CD4-positive, alpha-beta memory T cell (primary cell): ENCODE measurements around the gene CCDC197. TPM values are rescaled to one million over a fixed set of nuclear protein-coding genes. Genes with fewer than 3 reads are reported as not detected.

Source experiments
- CTCF ChIA-PET: fragments of 350-600 bp; sonication (Branson Sonifier 250); formaldehyde crosslinking; loops from one replicate; lab custom pipeline; 2021; ENCODE audit warnings: inconsistent platforms; ENCODE audit not compliant: partially characterized antibody; lab: Charles Lee
- POLR2A ChIA-PET: fragments of 350-600 bp; sonication (Branson Sonifier 250); formaldehyde crosslinking; loops from one replicate; lab custom pipeline; 2021; ENCODE audit not compliant: partially characterized antibody; lab: Charles Lee
- DNase-seq, 5 donors: peaks; one replicate each; pipeline versions ENCODE4 v3.0.0 to v3.0.0-alpha.2; 2020 to 2022; ENCODE audit warnings: mixed read lengths in 1 of 5
- H3K27ac ChIP-seq: one replicate; pipeline ENCODE4 v1.7.0; 2013; ENCODE audit warnings: low read depth, low read length
- H3K27me3 ChIP-seq: 2 replicates; pipeline ENCODE4 v1.7.0; 2013; ENCODE audit warnings: mild to moderate bottlenecking, low read length, moderate library complexity; ENCODE audit not compliant: insufficient read depth
- H3K36me3 ChIP-seq: 2 replicates; pipeline ENCODE4 v1.7.0; 2013; ENCODE audit warnings: mild to moderate bottlenecking, low read length, moderate library complexity; ENCODE audit not compliant: insufficient read depth
- H3K4me1 ChIP-seq: 2 replicates; pipeline ENCODE4 v1.7.0; 2013; ENCODE audit warnings: mild to moderate bottlenecking, low read length, moderate library complexity; ENCODE audit not compliant: insufficient read depth
- H3K4me3 ChIP-seq, 2 donors: one replicate each; pipeline ENCODE4 v1.7.0; 2013; ENCODE audit warnings: low read length in 2 of 2, mild to moderate bottlenecking in 1 of 2
- H3K9me3 ChIP-seq, 2 donors: one replicate each; pipeline ENCODE4 v1.7.0; 2013; ENCODE audit warnings: low read length in 2 of 2, control low read depth in 1 of 2; ENCODE audit not compliant: control insufficient read depth in 1 of 2
- H3K27ac Mint-ChIP-seq, 7 donors: one replicate each; pipeline ENCODE4 v1.8.0; 2020 to 2021; ENCODE audit warnings: mixed read lengths in 7 of 7, mild to moderate bottlenecking in 6 of 7, inconsistent platforms in 3 of 7, moderate library complexity in 3 of 7
- H3K27me3 Mint-ChIP-seq, 2 donors: one replicate each; pipeline ENCODE4 v1.8.0; 2020 to 2021; ENCODE audit warnings: mixed read lengths in 2 of 2
- H3K36me3 Mint-ChIP-seq, 2 donors: one replicate each; pipeline ENCODE4 v1.8.0; 2020 to 2021; ENCODE audit warnings: mixed read lengths in 2 of 2, inconsistent platforms in 1 of 2, mild to moderate bottlenecking in 1 of 2
- H3K4me1 Mint-ChIP-seq, 4 donors: one replicate each; pipeline ENCODE4 v1.8.0; 2020 to 2021; ENCODE audit warnings: mixed read lengths in 4 of 4, mild to moderate bottlenecking in 1 of 4
- H3K4me3 Mint-ChIP-seq, 8 donors: one replicate each; pipeline ENCODE4 v1.8.0; 2020 to 2021; ENCODE audit warnings: mixed read lengths in 8 of 8, mild to moderate bottlenecking in 7 of 8, moderate library complexity in 6 of 8, inconsistent platforms in 3 of 8
- H3K9me3 Mint-ChIP-seq, 8 donors: one replicate each; pipeline ENCODE4 v1.8.0; 2020 to 2021; ENCODE audit warnings: mixed read lengths in 8 of 8, mild to moderate bottlenecking in 5 of 8, inconsistent platforms in 3 of 8, moderate library complexity in 1 of 8
- intact Hi-C: fragments of 100-400 bp; cut with micrococcal nuclease; formaldehyde crosslinking; loops from one replicate; pipeline ENCODE4 v1.15.1; 2023
- polyA plus RNA-seq, 2 donors: library from polyadenylated mRNA; unstranded; fragments of 300-500 nt; fragmentation: Illumina TruSeq; gene quantifications; one replicate each; pipeline ENCODE4 v1.2.3, GENCODE V29; 2021
- total RNA-seq, 2 experiments: library from RNA; stranded (reverse); gene quantifications; one replicate each; pipeline ENCODE4 v1.2.3, GENCODE V29; 2021

Gene CCDC197
- total and polyA plus RNA-seq, 4 experiments from 2014 or later: not detected

DNA sequence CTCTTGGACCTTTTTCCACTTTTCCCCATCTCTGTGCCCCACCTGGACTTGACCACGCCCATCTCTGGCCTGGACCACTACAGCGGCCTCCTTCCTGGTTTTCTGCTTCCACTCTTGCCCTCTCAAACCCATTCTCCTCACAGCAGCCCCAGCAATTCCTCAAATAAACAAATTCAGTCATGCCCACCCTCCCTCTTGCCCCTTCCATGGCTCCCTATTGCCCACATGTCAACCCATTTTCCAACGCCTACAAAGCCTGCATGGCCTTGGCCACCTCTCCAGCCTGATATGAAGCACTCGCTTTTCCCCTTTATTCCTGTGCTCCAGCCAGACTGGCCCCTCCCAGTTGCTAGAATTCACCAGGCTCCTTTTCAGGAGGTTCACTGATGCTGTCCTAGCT is 23.2 kb downstream of the CCDC197 start:
- Histone ChIP-seq H3K27me3 (no peaks in the 10 kb centered on the region), H3K9me3 (no peaks in the 10 kb centered on the region), H3K4me3 (no peak overlapping the region), H3K36me3 (no peaks in the 10 kb centered on the region), H3K4me1 (peaks cover 22% of the 10 kb centered on the region), H3K27ac (no peak overlapping the region)
- POLR2A ChIA-PET: interaction anchor here (1.3 to 2.0 kb wide), 2 partner anchors 9 kb away, joined by 4 to 6 read pairs; no protein-coding TSS in a partner anchor
- CTCF ChIA-PET: interaction anchor here (1.0 to 7.1 kb wide), 5 partner anchors 10 to 161 kb away, joined by 3 to 48 read pairs (median 6); no protein-coding TSS in a partner anchor
- Mint-ChIP-seq H3K27ac (no peak overlapping the region), H3K36me3 (no peaks in the 10 kb centered on the region), H3K4me3 (no peak overlapping the region), H3K27me3 (no peaks in the 10 kb centered on the region), H3K4me1 (peaks cover 15 to 35% (median 22%) of the 10 kb centered on the region in 4 donors), H3K9me3 (no peaks in the 10 kb centered on the region)
- intact Hi-C loops: no loop called here
- DNase-seq: no peak

DNA sequence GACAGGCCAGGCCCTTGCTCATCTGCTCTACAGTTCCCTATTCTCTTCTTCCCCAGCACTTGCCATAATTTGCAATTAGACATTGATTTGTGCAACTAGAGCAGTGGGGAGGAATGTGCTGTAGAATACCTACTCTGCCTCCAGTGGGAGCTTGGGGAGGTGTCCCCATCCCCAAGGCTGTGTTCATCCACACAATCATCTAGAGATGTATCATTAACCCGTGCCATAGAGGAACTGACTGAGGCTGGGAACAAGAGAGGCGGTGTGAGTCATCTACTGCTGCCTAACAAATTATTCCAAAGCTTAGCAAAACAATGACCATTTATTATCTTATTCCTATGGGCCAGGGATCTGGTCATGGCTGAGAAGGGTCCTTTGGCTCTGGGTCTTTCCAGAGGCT is 23.9 kb downstream of the CCDC197 start:
- H3K4me3 Mint-ChIP-seq: no peak overlapping the region
- Histone ChIP-seq H3K36me3 (no peaks in the 10 kb centered on the region), H3K27me3 (no peaks in the 10 kb centered on the region), H3K9me3 (no peaks in the 10 kb centered on the region), H3K27ac (no peak overlapping the region), H3K4me1 (peaks cover 27% of the 10 kb centered on the region), H3K4me3 (no peak overlapping the region)
- intact Hi-C loops: no loop called here
- H3K9me3 Mint-ChIP-seq: no peaks in the 10 kb centered on the region
- H3K4me1 Mint-ChIP-seq: peaks cover 19 to 39% (median 25%) of the 10 kb centered on the region in 4 donors
- no peaks in the 10 kb centered on the region for H3K36me3 Mint-ChIP-seq
- ChIA-PET CTCF (interaction anchor here (1.0 to 7.1 kb wide), 6 partner anchors 11 to 117 kb away, joined by 3 to 48 read pairs (median 6); no protein-coding TSS in a partner anchor), POLR2A (interaction anchor here (1.4 to 2.0 kb wide), 2 partner anchors 9 to 60 kb away, joined by 5 to 6 read pairs; partner anchors contain the start of genes DDX24 and IFI27L1)
- no peaks in the 10 kb centered on the region for H3K27me3 Mint-ChIP-seq
- DNase-seq: no peak
- H3K27ac Mint-ChIP-seq: peak overlapping the region in 2 of 7 donors; percentile 5 to 31

DNA sequence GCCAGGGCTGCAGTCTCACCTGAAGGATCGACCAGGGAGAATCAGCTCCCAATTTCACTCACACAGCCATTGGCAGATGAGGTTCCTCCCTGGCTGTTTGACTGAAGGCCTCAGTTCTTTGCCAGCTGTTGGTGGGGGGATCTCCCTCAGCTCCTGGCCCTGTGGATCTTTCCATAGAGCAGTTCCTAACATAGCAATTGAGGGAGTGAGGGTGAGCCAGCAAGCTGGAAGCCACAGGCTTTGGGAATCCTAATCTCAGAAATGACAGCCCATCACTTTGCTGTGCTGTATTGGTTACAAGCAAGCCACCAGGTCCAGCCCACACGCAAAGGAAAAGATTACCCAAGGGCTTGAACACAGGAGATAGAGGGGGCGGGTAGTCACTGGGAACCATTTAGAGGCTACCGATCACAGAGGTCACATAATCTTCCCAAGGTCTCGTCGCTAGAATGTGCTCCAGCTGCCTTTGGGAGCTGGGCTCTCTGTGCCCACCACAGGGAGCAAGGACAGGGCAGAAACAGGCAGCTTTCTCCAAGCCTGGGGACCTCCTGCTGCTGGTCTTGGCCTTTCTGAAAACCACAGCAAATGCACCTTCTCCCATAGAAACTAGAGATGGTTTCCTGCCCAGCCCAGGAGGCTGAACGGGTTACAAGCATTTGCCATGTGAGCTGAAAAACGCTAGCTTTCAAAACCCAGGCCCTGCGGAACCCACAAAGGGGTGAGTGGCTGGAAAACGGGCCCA is 24.5 kb downstream of the CCDC197 start:
- Histone ChIP-seq H3K36me3 (no peaks in the 10 kb centered on the region), H3K4me1 (peaks cover 27% of the 10 kb centered on the region), H3K4me3 (no peak overlapping the region), H3K27ac (no peak overlapping the region), H3K27me3 (no peaks in the 10 kb centered on the region), H3K9me3 (no peaks in the 10 kb centered on the region)
- H3K36me3 Mint-ChIP-seq: no peaks in the 10 kb centered on the region
- H3K4me3 Mint-ChIP-seq: peak overlapping the region in 1 of 8 donors; percentile 24
- no peak for DNase-seq
- POLR2A ChIA-PET: interaction anchor here (0.7 to 2.0 kb wide), 3 partner anchors 10 to 60 kb away, joined by 3 to 6 read pairs (median 5); partner anchors contain the start of genes DDX24 and IFI27L1
- CTCF ChIA-PET: interaction anchor here (1.0 to 7.1 kb wide), 7 partner anchors 12 to 116 kb away, joined by 3 to 48 read pairs (median 6); no protein-coding TSS in a partner anchor
- peaks cover 20 to 43% (median 27%) of the 10 kb centered on the region in 4 donors for H3K4me1 Mint-ChIP-seq
- H3K27ac Mint-ChIP-seq: peak overlapping the region; percentile 3 to 70 (median 46)
- H3K27me3 Mint-ChIP-seq: no peaks in the 10 kb centered on the region
- H3K9me3 Mint-ChIP-seq: no peaks in the 10 kb centered on the region
- intact Hi-C loops: no loop called here

DNA sequence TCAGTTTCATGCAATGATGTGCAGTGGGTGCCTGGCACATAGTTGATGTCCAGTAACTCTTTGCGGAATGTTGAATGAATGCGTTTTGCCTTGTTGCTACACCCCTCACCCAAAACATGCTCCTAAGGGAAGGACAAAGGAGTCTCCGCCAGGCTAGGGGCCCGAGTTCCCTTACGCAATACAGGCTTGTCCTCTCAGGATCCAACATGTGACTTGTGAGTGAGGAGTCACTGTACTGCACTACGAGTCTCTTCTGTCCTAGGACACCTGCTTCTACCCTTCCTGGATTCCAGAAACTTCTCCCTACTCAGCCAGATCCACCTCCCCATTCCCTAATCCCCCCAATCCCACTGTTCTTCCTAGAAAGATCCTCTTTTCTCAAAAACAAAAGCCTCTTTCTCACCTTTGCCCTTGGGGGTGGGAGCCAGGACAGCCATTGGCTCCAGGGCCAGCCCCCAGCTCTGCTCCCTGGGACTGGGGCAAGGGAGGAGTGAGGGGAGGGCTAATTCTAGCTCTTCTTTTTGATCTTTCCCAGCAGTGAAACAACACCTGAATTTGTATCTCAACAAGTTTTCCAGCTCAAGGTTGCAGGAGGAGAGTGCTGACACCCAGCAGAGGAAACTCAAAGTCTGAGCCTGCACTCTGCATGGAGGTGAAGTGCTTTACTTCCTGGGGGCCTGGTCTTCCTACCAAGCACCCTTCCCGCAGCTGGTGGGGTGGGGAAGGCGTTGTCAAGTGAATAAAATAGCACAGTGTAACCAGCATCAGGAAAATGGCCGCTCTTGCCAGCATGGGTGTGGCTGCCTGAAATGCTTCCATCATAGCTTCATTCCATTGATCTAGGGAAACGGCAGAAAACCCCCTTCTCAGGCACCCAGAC is 25.7 kb downstream of the CCDC197 start:
- no peaks in the 10 kb centered on the region for H3K9me3 ChIP-seq
- H3K4me3 Mint-ChIP-seq: peak overlapping the region in 5 of 8 donors; percentile 2 to 32 (median 13)
- H3K36me3 Mint-ChIP-seq: no peaks in the 10 kb centered on the region
- peaks cover 20 to 47% (median 32%) of the 10 kb centered on the region in 4 donors for H3K4me1 Mint-ChIP-seq
- no peak for DNase-seq
- no peak overlapping the region for H3K27ac ChIP-seq
- intact Hi-C loops: no loop called here
- peaks cover 38% of the 10 kb centered on the region for H3K4me1 ChIP-seq
- H3K4me3 ChIP-seq: no peak overlapping the region
- peak overlapping the region in 3 of 7 donors; percentile 32 to 70 (median 61) for H3K27ac Mint-ChIP-seq
- no peaks in the 10 kb centered on the region for H3K9me3 Mint-ChIP-seq
- ChIA-PET CTCF (interaction anchor here (1.4 to 7.1 kb wide), 4 partner anchors 12 to 84 kb away, joined by 3 to 48 read pairs (median 16); no protein-coding TSS in a partner anchor), POLR2A (interaction anchor here (2.0 kb wide), 2 partner anchors 11 kb away, joined by 6 read pairs; no protein-coding TSS in a partner anchor)
- H3K27me3 ChIP-seq: no peaks in the 10 kb centered on the region
- no peaks in the 10 kb centered on the region for H3K27me3 Mint-ChIP-seq
- no peaks in the 10 kb centered on the region for H3K36me3 ChIP-seq

DNA sequence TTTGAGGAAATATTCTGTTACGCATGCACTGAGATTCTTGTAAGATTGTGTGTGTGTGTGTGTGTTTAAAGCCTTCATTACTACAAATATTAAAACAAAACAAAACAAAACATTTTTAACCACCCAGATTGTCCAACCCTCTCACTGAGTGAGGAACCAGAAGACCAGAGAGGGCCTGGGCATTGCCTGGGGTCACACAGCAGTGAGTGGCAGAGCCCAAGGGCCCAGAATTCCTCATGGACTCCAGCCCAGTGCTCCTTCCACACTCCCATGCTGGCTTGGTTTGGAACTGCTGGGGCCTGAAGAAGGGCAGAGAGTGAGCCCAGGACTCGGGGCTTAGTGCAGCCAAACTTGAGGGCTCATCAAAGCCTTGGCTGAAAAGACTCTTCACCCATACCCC is 27.4 kb downstream of the CCDC197 start:
- no peaks in the 10 kb centered on the region for H3K27me3 Mint-ChIP-seq
- intact Hi-C loops: no loop called here
- no peak overlapping the region for H3K27ac Mint-ChIP-seq
- POLR2A ChIA-PET: interaction anchor here (2.0 to 2.1 kb wide), 2 partner anchors 12 to 46 kb away, joined by 6 to 8 read pairs; no protein-coding TSS in a partner anchor
- no peaks in the 10 kb centered on the region for H3K36me3 ChIP-seq
- H3K9me3 ChIP-seq: no peaks in the 10 kb centered on the region
- H3K4me1 ChIP-seq: peaks cover 49% of the 10 kb centered on the region
- H3K36me3 Mint-ChIP-seq: no peaks in the 10 kb centered on the region
- no peak overlapping the region for H3K4me3 ChIP-seq
- H3K9me3 Mint-ChIP-seq: no peaks in the 10 kb centered on the region
- no peak overlapping the region for H3K4me3 Mint-ChIP-seq
- H3K27me3 ChIP-seq: no peaks in the 10 kb centered on the region
- CTCF ChIA-PET: interaction anchor here (0.7 to 4.2 kb wide), 4 partner anchors 9 to 104 kb away, joined by 3 to 29 read pairs (median 3); no protein-coding TSS in a partner anchor
- peaks cover 30 to 64% (median 45%) of the 10 kb centered on the region in 4 donors for H3K4me1 Mint-ChIP-seq
- no peak for DNase-seq
- H3K27ac ChIP-seq: no peak overlapping the region

DNA sequence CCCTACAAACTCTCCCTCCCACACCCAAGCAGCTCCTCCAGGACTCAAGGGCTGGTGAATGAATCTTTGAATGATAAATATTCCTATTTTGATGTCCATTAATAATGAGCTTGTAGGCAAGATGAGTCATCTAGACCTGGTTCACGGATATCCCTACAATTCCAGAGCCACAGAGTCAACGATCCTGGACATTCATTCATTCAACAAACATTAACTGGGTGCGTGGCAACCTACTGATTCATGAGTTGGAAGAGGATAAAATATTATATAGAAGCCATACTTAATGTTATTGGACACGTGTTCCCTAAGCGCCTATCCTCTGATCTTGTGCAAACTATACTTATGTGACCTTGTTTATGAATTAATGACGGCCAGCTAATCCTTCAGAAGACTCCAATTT is 28.6 kb downstream of the CCDC197 start:
- CTCF ChIA-PET: interaction anchor here (0.8 to 4.2 kb wide), 8 partner anchors 10 to 117 kb away, joined by 3 to 29 read pairs (median 3); no protein-coding TSS in a partner anchor
- H3K27ac Mint-ChIP-seq: peak overlapping the region in 5 of 7 donors; percentile 40 to 89 (median 65)

More for the DNA sequence above, 28.6 kb downstream of the CCDC197 start:
- no peaks in the 10 kb centered on the region for H3K27me3 ChIP-seq
- peak overlapping the region; percentile 13 for H3K27ac ChIP-seq
- intact Hi-C loops: loop anchor here (2.0 kb wide), 2 partner anchors 55 kb away; partner anchors contain the start of genes DDX24 and IFI27L1
- peaks cover 30 to 61% (median 45%) of the 10 kb centered on the region in 4 donors for H3K4me1 Mint-ChIP-seq
- peak overlapping the region in 1 of 2 donors; percentile 56 for H3K4me3 ChIP-seq
- H3K36me3 ChIP-seq: no peaks in the 10 kb centered on the region
- no peaks in the 10 kb centered on the region for H3K9me3 Mint-ChIP-seq
- DNase-seq: no peak
- H3K9me3 ChIP-seq: no peaks in the 10 kb centered on the region
- H3K4me1 ChIP-seq: peaks cover 49% of the 10 kb centered on the region
- peak overlapping the region; percentile 71 to 88 (median 84) for H3K4me3 Mint-ChIP-seq
- no peaks in the 10 kb centered on the region for H3K27me3 Mint-ChIP-seq
- H3K36me3 Mint-ChIP-seq: no peaks in the 10 kb centered on the region
- POLR2A ChIA-PET: interaction anchor here (0.7 to 4.2 kb wide), 12 partner anchors 10 to 149 kb away, joined by 3 to 17 read pairs (median 6); partner anchors contain the start of genes DDX24 and IFI27L1
